GM20431 (cell line): Measurements from ENCODE around the gene ARMC2.
"Not testable (repeated sequence)": the region's sequence is repeated elsewhere in the genome, so short reads cannot be mapped to it uniquely, and the experiment has no call there.

Source experiments
- in situ Hi-C: fragments of 300-500 bp; cut with MseI, MboI; formaldehyde crosslinking; loops from one replicate; pipeline ENCODE4 v1.15.0; 2020; ENCODE audit warnings: low sequenced_read_pairs; ENCODE audit not compliant: unreplicated experiment

The ARMC2 gene

DNA sequence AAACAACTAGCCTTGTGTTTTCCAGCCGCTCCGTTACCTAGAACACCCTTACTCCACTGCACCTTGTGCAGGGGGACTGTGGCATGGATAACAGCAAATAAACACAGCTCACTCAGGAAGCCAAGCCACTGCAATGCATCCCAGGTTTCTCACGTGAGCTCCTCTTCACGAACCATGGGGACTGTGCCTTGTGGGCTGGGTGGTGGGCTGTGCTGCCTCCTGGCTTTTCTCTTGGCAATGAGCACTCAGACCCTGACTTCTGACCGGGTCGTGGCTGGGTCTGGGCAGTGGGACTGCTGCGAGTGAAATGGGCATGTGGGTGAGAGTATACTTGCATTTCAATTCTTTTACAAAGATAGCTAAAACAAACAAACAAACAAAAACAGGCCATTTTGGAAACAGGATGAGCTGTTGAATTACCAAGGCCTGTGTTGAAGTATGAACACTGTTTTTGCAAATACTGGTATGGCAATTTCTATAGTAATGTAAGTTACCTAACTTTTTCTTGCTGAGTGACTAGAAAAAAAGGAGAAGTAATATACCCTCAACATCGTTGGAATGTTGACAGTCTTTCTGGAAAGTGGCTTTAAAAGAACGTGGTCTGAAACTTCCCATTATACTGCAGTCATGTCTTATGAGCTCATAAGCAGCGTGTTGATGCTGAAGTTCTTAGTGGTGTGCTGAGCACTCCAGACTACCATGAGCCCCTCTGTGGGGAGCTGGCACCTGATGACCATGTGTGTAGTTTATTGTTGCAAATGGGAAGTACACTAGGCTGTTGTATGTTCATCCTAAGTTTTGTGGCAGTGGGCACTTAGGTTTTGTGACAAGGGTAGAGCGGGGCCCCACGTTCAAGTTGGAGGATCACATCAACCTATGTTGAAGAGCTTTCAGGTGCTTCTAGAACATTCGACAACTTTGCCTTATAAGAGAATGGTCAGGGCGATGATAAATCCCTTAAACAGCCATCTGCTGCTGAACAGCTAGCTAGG is 120.4 kb downstream of the ARMC2 start:
- in situ Hi-C loops, result no loop called here

DNA sequence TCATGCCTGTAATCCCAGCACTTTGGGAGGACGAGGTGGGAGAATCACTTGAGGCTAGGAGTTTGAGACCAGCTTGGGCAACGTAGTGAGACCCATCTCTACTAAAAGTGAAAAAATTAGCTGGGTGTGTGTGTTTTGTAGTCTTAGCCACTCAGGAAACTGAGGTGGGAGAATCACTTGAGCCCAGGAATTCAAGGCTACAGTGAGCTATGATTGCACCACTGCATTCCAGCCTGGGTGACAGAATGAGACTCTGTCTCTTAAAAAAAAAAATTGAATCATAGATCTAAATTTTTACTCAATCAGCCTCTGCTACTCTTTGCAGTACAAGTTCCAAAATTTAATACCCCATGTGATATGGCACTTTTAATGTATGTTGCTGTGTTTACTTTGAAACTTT is 121.6 kb downstream of the ARMC2 start:
- in situ Hi-C loops, result no loop called here

DNA sequence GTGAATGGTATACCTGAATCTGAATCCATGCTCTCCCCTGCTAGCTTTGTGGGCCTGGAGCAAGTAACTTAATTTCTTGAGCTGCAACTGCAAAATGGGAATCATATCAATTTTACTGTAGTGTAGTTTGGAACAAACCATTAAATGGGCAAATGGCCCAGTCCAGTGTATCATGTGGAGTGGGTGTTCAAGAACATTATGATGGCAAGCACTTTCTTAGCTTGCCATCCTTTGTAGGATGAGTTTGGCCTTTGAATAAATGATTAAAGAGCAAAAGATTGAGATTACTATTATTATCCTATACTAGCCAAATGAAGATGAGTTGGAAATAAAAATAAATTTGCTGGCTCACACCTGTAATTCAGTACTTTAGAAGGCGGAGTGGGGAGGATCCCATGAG is 126.0 kb downstream of the ARMC2 start:
- in situ Hi-C loops, result no loop called here

DNA sequence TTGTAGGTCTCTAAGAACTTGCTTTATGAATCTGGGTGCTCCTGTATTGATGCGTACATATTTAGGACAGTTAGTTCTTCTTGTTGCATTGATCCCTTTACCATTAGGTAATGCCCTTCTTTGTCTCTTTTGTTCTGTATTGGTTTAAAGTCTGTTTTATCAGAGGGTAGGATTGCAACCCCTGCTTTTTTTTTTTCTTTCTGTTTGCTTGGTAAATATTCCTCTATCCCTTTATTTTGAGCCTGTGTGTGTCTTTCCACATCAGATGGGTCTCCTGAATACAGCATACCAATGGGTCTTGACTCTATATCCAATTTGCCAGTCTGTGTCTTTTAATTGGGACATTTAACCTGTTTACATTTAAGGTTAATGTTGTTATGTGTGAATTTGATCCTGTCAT is 130.4 kb downstream of the ARMC2 start:
- in situ Hi-C loops, result not testable (repeated sequence)

DNA sequence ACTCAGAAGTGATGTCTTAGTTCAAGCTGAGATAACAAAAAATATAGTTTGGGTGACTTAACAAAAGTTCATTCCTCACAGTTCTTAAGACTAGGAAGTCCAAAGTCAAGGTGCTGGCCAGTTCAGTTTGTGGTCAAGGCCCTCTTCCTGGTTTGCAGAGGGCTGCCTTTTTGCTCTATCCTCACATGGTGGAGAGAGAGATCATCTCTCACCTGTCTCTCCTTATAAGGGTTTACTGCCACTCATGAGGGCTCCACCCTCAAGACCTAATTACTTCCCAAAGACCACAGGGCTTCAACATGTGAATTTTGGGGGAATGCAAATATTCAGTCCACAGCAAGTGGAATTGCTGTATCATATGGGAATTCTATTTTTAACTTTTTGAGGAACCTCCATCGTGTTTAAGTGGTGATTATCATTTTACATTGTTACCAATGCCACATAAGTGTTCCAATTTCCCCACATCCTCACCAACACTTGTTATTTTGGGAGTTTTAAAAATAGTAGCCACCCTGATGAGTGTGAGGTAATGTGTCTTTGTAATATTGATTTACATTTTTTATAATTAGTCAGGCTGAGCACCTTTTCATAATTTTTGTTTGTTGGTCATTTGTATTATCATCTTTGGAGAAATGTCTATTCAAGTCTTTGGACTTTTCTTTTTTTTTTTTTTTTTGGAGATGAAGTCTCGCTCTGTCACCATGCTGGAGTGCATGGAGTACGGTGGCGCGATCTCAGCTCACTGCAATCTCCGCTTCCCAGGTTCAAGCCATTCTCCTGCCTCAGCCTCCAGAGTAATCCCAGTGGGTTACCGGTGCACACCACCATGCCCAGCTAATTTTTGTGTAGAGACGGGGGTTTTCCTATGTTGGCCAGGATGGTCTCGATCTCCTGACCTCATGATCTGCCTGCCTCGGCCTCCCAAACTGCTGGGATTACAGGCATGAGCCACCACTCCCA is 134.2 kb downstream of the ARMC2 start:
- in situ Hi-C loops, result no loop called here

DNA sequence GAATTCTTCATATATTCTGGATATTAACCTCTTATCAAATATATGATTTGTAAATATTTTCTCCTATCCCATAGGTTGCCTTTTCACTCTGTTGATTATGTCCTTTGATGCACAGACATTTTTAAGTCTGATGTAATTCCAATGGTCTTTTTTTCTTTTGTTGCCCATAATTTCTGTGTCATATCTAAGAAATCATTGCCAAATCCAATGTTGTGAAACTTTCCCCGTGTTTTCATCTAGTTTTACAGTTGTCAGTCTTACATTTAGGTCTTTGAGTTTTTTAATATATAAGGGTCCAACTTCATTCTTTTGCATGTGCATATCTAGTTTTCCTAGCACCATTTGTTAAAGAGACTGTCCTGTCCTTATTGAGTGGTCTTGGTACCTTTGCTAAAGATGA is 134.9 kb downstream of the ARMC2 start:
- in situ Hi-C loops, result no loop called here

DNA sequence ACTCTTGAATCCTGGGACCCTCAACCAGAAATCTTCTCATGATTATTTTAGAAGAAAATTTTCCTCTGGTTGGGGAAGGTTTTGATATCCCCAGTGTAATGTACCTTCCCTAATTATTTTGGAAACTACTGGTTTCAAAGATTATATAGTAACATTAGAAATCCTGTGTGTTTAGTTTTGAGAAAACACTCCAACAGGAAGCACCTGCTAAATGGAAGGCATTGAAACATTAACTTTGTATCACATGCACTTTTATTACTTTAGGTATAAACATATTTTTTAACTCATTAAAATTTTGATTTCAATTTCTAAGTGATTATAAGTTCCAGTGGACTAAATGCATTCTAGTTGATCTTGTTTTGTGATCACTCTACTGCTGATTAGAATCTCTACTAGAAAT is 137.1 kb downstream of the ARMC2 start:
- in situ Hi-C loops, result no loop called here

DNA sequence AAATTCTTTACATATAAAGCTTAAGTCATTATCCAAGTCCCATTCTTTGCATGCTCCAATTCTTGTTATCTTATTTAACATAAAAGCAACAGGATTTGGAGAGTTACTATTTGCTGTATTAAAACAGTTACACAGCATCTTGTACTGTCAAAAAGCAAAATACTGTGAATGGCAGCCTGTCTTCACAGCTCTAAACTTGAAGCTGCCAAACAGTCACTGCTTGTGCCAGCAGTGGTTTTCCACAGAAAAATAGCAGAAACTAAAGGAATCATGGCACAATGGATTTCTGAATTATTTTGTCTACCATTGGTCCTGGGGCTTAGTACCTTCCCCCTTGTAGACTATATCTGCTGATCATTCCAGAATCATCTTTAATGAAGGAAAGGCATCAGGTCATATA is 138.9 kb downstream of the ARMC2 start:
- in situ Hi-C loops, result no loop called here

DNA sequence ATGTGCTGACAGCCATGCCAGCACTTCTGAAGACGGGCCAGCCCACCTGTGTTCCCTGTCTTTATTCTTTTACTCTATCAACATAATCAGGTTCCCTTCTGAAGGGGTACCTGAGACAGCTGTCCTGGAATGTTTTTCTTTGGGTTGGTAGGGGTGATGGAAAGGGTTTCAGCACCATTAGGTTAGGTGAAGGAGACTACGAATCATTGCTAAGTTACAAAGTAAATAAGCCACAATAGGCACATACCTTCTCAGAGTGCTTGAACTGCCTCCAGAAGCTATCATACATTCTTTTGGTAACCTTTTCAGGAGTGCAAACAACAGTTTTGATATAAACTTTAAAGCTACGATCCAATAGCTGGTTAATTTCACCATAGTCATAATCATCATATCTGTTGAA is 140.1 kb downstream of the ARMC2 start:
- in situ Hi-C loops, result no loop called here

DNA sequence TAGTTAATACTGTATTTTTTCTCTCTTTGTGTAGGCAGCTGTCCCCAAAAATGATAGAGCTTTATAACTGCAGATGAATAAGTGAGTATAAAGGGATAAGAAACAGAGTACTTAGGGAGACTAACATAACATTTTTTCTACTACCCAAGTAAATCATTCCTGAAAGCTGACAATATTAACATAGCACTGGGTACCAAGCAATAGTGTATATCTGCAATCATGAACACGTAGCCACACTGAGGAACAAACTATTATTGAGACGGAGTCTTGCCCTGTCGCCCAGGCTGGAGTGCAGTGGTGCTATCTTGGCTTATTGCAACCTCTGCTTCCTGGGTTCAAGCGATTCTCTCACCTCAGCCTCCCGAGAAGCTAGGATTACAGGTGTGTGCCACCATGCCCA is 140.5 kb downstream of the ARMC2 start:
- in situ Hi-C loops, result no loop called here

DNA sequence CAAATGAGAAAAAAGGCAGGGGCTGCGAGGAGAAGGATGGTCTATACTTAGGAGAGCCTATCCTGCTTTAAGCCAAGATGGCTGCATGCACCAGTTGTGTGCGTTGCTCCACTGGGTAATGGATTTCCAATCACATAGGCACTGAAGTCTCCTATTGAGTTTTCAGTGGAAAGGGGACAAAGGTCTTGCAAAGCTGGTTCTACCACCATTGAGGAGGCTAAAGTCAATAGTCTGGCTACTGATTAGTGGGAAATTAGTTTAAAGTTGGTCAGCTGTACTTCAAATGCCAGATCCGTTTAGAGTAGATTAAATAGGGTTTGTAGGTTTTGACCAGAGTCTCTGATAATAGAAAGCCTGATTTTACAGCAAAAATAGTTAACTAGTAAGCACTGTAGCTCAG is 141.5 kb downstream of the ARMC2 start:
- in situ Hi-C loops, result no loop called here

DNA sequence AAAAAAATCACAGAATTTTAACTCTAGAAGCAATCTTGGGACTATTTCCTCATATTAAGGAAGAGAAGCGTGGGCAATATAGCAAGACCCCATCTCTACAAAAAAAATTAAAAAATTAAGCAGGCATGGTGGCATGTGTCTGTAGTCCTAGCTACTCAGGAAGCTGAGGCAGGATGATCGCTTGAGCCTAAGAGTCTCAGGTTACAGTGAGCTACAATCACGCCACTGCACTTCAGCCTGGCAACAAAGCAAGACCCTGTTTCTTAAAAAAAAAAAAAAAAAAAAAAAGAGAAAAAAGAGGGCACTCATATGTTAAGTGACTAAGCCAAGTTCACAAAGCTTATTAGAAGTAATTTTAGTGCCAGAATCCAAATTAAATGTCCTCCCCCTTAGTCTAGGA is 145.7 kb downstream of the ARMC2 start:
- in situ Hi-C loops, result no loop called here

DNA sequence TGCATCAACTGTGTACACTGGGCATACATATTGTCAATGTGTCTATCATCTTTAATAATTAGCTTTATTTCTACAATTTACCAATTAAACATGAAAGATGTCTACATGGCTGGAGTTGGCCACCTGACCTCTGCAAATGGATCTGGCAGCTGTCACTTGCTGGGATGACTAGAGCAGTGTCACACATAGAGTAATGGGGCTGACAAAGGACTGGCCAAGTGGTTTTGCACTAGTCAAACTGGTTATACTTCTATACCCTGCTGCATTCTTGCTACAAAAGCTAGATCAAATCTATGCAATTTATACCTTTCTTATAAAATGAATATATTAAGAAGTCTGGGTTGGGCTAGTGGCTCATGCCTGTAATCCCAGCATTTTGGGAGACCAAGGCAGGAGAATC is 147.1 kb downstream of the ARMC2 start:
- in situ Hi-C loops, result no loop called here

DNA sequence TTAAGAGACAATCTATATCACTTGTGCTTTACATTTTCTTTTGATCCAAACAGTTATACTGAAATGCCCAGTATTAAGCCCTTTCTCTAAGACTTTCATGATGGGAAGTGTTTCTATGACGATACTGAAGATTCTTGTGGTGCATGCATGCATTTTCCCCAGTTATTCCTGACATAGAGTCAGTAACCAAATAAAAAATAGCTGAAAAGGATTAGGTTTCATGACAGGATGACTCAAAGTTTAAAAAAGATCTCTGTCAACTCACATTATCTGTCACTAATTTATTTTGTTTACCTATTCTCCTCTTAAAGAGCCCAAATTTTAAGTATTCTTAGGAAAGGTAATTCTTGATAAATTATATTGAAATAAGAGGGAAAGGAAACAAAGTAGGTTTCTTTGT is 148.0 kb downstream of the ARMC2 start:
- in situ Hi-C loops, result no loop called here

DNA sequence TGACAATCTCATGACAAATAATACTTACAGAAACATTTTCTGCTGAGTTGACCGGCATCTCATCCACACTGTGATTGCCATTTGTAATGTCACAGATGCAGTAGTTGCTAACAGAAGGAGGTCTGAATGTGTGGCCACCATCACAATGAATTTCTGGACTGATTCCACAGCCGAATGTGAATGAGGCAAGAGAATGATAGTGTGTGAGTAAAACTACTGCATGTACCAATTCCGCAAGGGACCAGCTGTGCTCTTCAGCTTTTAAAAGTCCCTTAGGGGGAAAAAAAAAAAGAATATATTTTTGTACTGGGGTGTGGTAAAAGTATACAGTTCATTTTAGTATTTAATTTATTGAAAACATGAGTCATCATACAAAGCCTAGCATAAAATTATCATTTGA is 150.3 kb downstream of the ARMC2 start:
- in situ Hi-C loops, result no loop called here

DNA sequence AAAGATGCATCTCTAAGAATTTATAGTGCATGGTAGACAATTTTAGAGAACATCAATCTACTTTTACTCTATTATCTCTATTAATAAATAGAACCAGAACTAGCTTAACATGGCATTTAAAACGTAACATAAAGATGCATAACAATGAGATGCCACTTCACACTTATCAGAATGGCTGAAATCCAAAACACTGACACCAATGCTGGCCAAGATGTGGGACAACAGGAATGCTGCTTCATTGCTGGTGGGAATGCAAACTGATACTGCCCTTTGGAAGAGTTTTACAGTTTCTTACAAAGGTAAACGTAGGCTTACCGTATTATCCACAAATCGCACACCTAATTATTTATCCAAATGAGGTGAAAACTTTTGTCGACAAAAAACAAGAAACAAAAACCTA is 151.2 kb downstream of the ARMC2 start:
- in situ Hi-C loops, result no loop called here

DNA sequence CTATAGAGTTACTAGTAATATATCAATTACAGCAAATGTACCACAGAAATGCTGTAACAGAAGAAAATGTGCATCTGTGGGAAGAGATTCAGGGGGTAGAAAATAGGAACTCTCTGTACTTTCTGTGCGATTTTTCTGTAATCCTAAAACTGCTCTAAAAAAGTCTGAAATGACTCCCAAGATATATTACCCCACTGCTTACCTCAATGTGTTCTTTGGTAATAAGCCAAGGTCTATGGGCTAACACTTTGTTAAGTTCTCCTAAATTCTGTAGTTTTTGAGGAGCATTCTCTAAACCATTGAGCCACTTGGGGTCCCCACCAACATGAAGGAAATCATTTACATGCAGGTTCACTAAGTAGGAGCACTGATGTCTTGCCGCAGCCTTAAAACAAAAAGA is 152.1 kb downstream of the ARMC2 start:
- in situ Hi-C loops, result no loop called here

DNA sequence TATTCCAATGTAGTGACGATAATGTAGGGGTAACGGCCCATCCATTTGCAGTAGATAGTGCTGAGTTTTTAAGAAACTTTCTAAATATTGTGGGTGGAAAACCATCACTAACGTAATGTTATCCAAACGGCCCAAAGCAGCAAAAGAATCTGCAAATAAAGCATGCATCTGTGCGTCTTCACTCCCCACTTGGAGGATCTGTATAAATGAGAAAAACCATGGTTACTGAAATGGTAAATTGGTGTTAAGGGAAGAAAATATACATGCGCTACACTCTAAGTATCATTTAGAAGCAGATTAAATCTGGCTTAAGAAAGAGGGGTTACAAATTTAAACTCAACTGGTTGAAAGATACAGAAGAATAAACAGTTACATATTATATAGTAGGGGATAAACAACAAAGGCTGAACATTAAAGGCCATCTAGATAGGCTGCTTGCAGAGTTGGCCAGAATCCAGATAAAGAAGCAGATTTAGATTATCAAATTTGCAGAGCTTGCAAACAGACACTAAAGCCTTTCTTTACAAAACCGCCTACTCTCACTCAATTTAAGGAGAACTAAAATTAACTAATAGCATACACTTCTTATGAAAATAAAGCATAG is 153.2 kb downstream of the ARMC2 start:
- in situ Hi-C loops, result no loop called here

DNA sequence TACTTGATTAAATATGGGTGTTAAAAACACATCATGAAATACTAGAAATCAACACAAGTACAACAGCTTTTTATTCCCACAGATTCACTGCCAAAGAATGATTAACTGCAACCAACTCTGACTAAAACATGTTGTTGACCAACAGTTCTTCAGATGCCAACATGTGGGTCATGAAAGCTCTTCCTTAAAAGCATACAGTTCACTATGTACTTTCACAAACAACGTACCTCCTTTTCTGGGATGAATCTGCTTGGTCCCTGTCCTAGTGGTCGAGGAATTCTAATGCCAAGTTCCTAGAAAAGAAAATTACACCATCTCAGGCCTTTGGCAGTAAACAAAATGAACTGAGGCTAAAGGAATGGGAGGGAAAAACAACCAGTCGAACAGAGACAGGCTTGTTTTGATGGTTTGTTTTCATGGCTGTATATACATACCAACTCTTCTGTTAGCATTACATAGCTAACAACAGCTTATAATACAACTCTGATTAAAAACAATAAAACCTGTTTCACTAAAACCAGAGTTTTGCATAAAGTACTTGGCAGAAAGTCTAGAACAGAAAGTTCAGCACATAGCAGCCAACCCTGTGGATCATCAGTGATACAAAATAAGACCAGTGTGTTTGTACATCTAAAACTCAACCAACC is 154.0 kb downstream of the ARMC2 start:
- in situ Hi-C loops, result no loop called here

DNA sequence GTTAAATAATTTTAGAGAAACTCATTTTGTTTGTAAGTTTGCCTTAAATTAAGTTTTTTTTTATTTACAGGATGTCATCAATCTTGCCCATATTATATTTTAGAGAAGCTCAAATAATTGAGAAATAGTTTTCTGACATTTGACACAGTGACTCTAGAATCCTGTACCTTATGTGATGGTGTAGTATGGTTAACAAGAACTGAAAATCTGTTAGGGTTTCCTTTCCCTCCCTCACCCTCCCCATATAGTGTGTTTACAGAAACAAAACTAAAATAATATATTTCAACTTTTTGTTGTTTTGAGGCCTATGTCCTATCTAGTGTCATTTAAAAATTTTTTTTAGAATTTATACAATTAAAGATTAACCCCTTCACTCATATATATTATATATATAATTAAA is 154.7 kb downstream of the ARMC2 start:
- in situ Hi-C loops, result no loop called here
